H9 (cell line): Measurements from ENCODE around the gene TYRO3. TPM values are rescaled to one million over a fixed set of nuclear protein-coding genes. Genes with fewer than 3 reads are reported as not detected.

Source experiments
- DNase-seq: peaks from one replicate; pipeline ENCODE4 v3.0.0-alpha.2; 2017
- H2AFZ ChIP-seq: one replicate; pipeline ENCODE4 v1.6.1; 2013; ENCODE audit warnings: mild to moderate bottlenecking, low read length, control low read depth, moderate library complexity
- H2AK5ac ChIP-seq: 2 replicates; pipeline ENCODE4 v1.6.1; 2013; ENCODE audit warnings: low read length, control low read depth, mixed read lengths; ENCODE audit not compliant: insufficient read length
- H2BK120ac ChIP-seq: one replicate; pipeline ENCODE4 v1.6.1; 2013; ENCODE audit warnings: low read depth, mild to moderate bottlenecking, low read length, control low read depth, inconsistent platforms; ENCODE audit not compliant: poor library complexity, severe bottlenecking
- H2BK12ac ChIP-seq: 2 replicates; pipeline ENCODE4 v1.6.1; 2013; ENCODE audit warnings: low read length, control low read depth, mixed read lengths, low read depth; ENCODE audit not compliant: insufficient read length
- H2BK15ac ChIP-seq: 2 replicates; pipeline ENCODE4 v1.6.1; 2013; ENCODE audit warnings: low read depth, low read length, control low read depth
- H2BK20ac ChIP-seq: one replicate; pipeline ENCODE4 v1.6.1; 2013; ENCODE audit warnings: low read depth, mild to moderate bottlenecking, low read length, control low read depth, inconsistent platforms; ENCODE audit not compliant: poor library complexity, severe bottlenecking
- H2BK5ac ChIP-seq: 2 replicates; pipeline ENCODE4 v1.6.1; 2013; ENCODE audit warnings: low read length, control low read depth, mixed read lengths; ENCODE audit not compliant: insufficient read length
- H3K14ac ChIP-seq: 2 replicates; pipeline ENCODE4 v1.6.1; 2013; ENCODE audit warnings: low read length, control low read depth; ENCODE audit not compliant: insufficient read depth
- H3K18ac ChIP-seq: 2 replicates; pipeline ENCODE4 v1.6.1; 2013; ENCODE audit warnings: low read depth, mild to moderate bottlenecking, mixed read lengths, low read length, control low read depth; ENCODE audit not compliant: insufficient read length
- H3K23ac ChIP-seq: 2 replicates; pipeline ENCODE4 v1.6.1; 2013; ENCODE audit warnings: low read length, control low read depth, mixed read lengths, low read depth; ENCODE audit not compliant: insufficient read length
- H3K23me2 ChIP-seq: 2 replicates; pipeline ENCODE4 v1.6.1; 2013; ENCODE audit warnings: low read depth, mild to moderate bottlenecking, mixed read lengths, low read length, control low read depth; ENCODE audit not compliant: insufficient read length, poor library complexity, severe bottlenecking
- H3K27ac ChIP-seq: 2 replicates; pipeline ENCODE4 v1.5.1; 2013; ENCODE audit warnings: low read length, control low read depth, mixed read lengths, low read depth; ENCODE audit not compliant: insufficient read length
- H3K27me3 ChIP-seq: 2 replicates; pipeline ENCODE4 v1.6.1; 2013; ENCODE audit warnings: low read length, control low read depth, inconsistent platforms; ENCODE audit not compliant: insufficient read depth
- H3K4ac ChIP-seq: 2 replicates; pipeline ENCODE4 v1.6.1; 2013; ENCODE audit warnings: low read depth, mild to moderate bottlenecking, control low read depth, inconsistent platforms, low read length, moderate library complexity
- H3K4me1 ChIP-seq: 2 replicates; pipeline ENCODE4 v1.6.1; 2013; ENCODE audit warnings: low read length, control low read depth, inconsistent platforms; ENCODE audit not compliant: insufficient read depth
- H3K4me2 ChIP-seq: 2 replicates; pipeline ENCODE4 v1.6.1; 2013; ENCODE audit warnings: low read length, control low read depth, mixed read lengths; ENCODE audit not compliant: insufficient read length, insufficient read depth
- H3K56ac ChIP-seq: 2 replicates; pipeline ENCODE4 v1.6.1; 2013; ENCODE audit warnings: low read depth, mild to moderate bottlenecking, mixed read lengths, low read length, control low read depth; ENCODE audit not compliant: insufficient read length
- H3K79me1 ChIP-seq: 2 replicates; pipeline ENCODE4 v1.6.1; 2013; ENCODE audit warnings: low read depth, mild to moderate bottlenecking, moderate library complexity, low read length, control low read depth, inconsistent platforms; ENCODE audit not compliant: insufficient read depth, poor library complexity, severe bottlenecking
- H3K79me2 ChIP-seq: 2 replicates; pipeline ENCODE4 v1.6.1; 2013; ENCODE audit warnings: low read length, control low read depth, inconsistent platforms; ENCODE audit not compliant: insufficient read depth
- H3K9ac ChIP-seq: 2 replicates; pipeline ENCODE4 v1.6.1; 2013; ENCODE audit warnings: low read length, control low read depth, mixed read lengths; ENCODE audit not compliant: insufficient read length; ENCODE audit errors: extremely low read depth
- H3K9me3 ChIP-seq: one replicate; pipeline ENCODE4 v1.6.1; 2013; ENCODE audit warnings: low read depth, low read length, inconsistent platforms; ENCODE audit not compliant: control insufficient read depth
- H3T11ph ChIP-seq: one replicate; pipeline ENCODE4 v1.6.1; 2013; ENCODE audit warnings: mild to moderate bottlenecking, low read length, control low read depth, inconsistent platforms
- H4K20me1 ChIP-seq: one replicate; pipeline ENCODE4 v1.6.1; 2013; ENCODE audit not compliant: control insufficient read depth, insufficient read length, insufficient read depth
- H4K5ac ChIP-seq: 2 replicates; pipeline ENCODE4 v1.6.1; 2013; ENCODE audit warnings: low read depth, mild to moderate bottlenecking, mixed read lengths, low read length, control low read depth; ENCODE audit not compliant: insufficient read length
- H4K8ac ChIP-seq: replicated peaks from 2 replicates; pipeline ENCODE4 v1.6.1; 2013; ENCODE audit warnings: low read length, control low read depth, mixed read lengths, low read depth; ENCODE audit not compliant: insufficient read length
- H4K91ac ChIP-seq: 2 replicates; pipeline ENCODE4 v1.6.1; 2013; ENCODE audit warnings: low read depth, mild to moderate bottlenecking, moderate library complexity, mixed read lengths, low read length, control low read depth; ENCODE audit not compliant: insufficient read length
- H3K27ac Mint-ChIP-seq, 3 experiments: 2 replicates in 2 of 3; 3 replicates in 1 of 3; pipeline ENCODE4 v1.8.0; 2020 to 2021; ENCODE audit warnings: mixed read lengths in 3 of 3, mild to moderate bottlenecking in 1 of 3, moderate library complexity in 1 of 3
- H3K27me3 Mint-ChIP-seq: 2 replicates; pipeline ENCODE4 v1.8.0; 2021; ENCODE audit warnings: low read depth, mild to moderate bottlenecking, moderate library complexity, mixed read lengths
- H3K36me3 Mint-ChIP-seq, 3 experiments: 2 replicates in 2 of 3; 3 replicates in 1 of 3; pipeline ENCODE4 v1.8.0; 2020 to 2021; ENCODE audit warnings: low read depth in 3 of 3, mixed read lengths in 3 of 3; ENCODE audit not compliant: insufficient read depth in 1 of 3
- H3K4me1 Mint-ChIP-seq, 2 experiments: 2 replicates each; pipeline ENCODE4 v1.8.0; 2020; ENCODE audit warnings: mixed read lengths in 2 of 2
- H3K4me3 Mint-ChIP-seq, 2 experiments: 2 replicates in 1 of 2; 3 replicates in 1 of 2; pipeline ENCODE4 v1.8.0; 2020 to 2021; ENCODE audit warnings: mild to moderate bottlenecking in 2 of 2, mixed read lengths in 2 of 2, moderate library complexity in 1 of 2
- H3K9me3 Mint-ChIP-seq, 2 experiments: 2 replicates in 1 of 2; 3 replicates in 1 of 2; pipeline ENCODE4 v1.8.0; 2020; ENCODE audit warnings: mild to moderate bottlenecking in 2 of 2, mixed read lengths in 2 of 2, moderate library complexity in 1 of 2
- CTCF ChIP-seq: fragments of 200-600 bp; sonication (generic); conservative IDR thresholded peaks from 3 replicates; pipeline ENCODE4 v1.8.0; 2021; ENCODE audit warnings: antibody characterized with exemption, mild to moderate bottlenecking
- WGBS: extraction: QIAGEN DNeasy Blood & Tissue Kit; methylation state at CpG from one replicate; pipeline ENCODE4 v1.1.7; 2013; ENCODE audit warnings: missing lambda C conversion rate, low lambda C conversion rate, mixed read lengths; ENCODE audit not compliant: insufficient read length; ENCODE audit errors: extremely low coverage; 5-methylcytosine and 5-hydroxymethylcytosine counted together
- total RNA-seq: library from RNA; stranded (reverse); gene quantifications from 2 replicates; pipeline ENCODE4 v1.2.1, GENCODE V29; 2021

TYRO3 gene
- total RNA-seq, 1 experiment from 2014 or later: 124 TPM

DNA sequence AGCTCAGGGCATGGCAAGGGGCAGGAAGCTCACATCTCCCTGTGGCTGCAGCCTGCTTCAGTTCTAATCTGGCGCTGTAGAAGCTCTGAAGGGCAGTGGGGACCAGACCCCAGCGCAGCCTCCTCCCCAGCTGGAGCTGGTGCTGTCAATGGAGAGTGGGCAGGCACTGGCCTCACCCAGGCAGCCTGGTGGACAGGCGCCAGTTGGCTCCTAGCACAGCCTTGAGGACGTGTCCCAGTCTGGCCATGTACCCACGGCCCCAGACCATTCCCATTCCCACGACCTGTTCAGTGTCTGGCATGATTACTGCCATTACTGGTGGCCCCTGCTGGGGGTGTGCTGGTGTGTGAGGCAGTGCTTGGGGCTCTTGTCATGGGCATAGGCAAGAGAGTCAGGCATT is 16.3 kb downstream of the TYRO3 start:
- Mint-ChIP-seq H3K9me3 (no peaks in the 10 kb centered on the region), H3K27ac (no peak overlapping the region), H3K27me3 (no peaks in the 10 kb centered on the region), H3K4me1 (peaks cover 0 to 2% of the 10 kb centered on the region in 2 experiments; a peak in 1 of 4 replicates), H3K36me3 (peaks cover 26 to 76% (median 68%) of the 10 kb centered on the region in 3 experiments; a peak in 6 of 7 replicates), H3K4me3 (no peak overlapping the region)
- Histone ChIP-seq H2BK5ac (no peak overlapping the region), H3T11ph (no peak overlapping the region), H3K14ac (no peak overlapping the region), H3K23ac (no peak overlapping the region), H3K79me2 (no peaks in the 10 kb centered on the region), H3K4ac (no peak overlapping the region), H3K23me2 (no peaks in the 10 kb centered on the region), H4K91ac (no peak overlapping the region), H4K8ac (no peak overlapping the region), H2BK20ac (no peak overlapping the region), H2AK5ac (no peak overlapping the region), H4K20me1 (no peaks in the 10 kb centered on the region), H3K27me3 (no peaks in the 10 kb centered on the region), H2BK12ac (no peak overlapping the region), H3K27ac (no peak overlapping the region), H3K4me2 (no peak overlapping the region), H2BK15ac (no peak overlapping the region), H3K56ac (no peak overlapping the region), H3K4me1 (no peaks in the 10 kb centered on the region), H3K79me1 (no peaks in the 10 kb centered on the region), H3K9me3 (no peaks in the 10 kb centered on the region), H3K9ac (no peak overlapping the region), H2AFZ (no peak overlapping the region), H2BK120ac (no peak overlapping the region), H4K5ac (no peak overlapping the region), H3K18ac (no peak overlapping the region)
- no peak for TF ChIP-seq CTCF
- no CpG with 5 or more reads among the region's 6 CpGs for WGBS
- DNase-seq: no peak
